ENCODE results near the gene FAH.

The FAH gene

GRCh38 chr15:80202016-80202315 is 49.2 kb downstream of the FAH start:
- DNase-seq = no peak

GRCh38 chr15:80202641-80203360 is 50.0 kb downstream of the FAH start:
- peak; percentile 19 for DNase-seq

- DNase-seq = no peak
Measured at GRCh38 chr15:80203361-80203885, 50.6 kb downstream of the FAH start.

- DNase-seq = no peak
Measured at GRCh38 chr15:80204231-80204630, 51.4 kb downstream of the FAH start.

- no peak for DNase-seq
Measured at GRCh38 chr15:80207887-80208286, 55.1 kb downstream of the FAH start.

GRCh38 chr15:80208758-80209734 is 56.2 kb downstream of the FAH start:
- no peak for DNase-seq

- DNase-seq = peak; percentile 73
Measured at GRCh38 chr15:80210611-80211573, 58.1 kb downstream of the FAH start.

GRCh38 chr15:80211976-80212375 is 59.2 kb downstream of the FAH start:
- no peak for DNase-seq

- DNase-seq = no peak
Measured at GRCh38 chr15:80214910-80215309, 62.1 kb downstream of the FAH start.

- no peak for DNase-seq
Measured at GRCh38 chr15:80216141-80216540, 63.3 kb downstream of the FAH start.

- DNase-seq = no peak
Measured at GRCh38 chr15:80216911-80217310, 64.1 kb downstream of the FAH start.

GRCh38 chr15:80217327-80217900 is 64.6 kb downstream of the FAH start:
- no peak for DNase-seq

- no peak for DNase-seq
Measured at GRCh38 chr15:80219955-80220354, 67.2 kb downstream of the FAH start.

GRCh38 chr15:80228959-80229610 is 76.3 kb downstream of the FAH start:
- DNase-seq = no peak

GRCh38 chr15:80231371-80231770 is 78.6 kb downstream of the FAH start:
- no peak for DNase-seq

GRCh38 chr15:80233581-80233980 is 80.8 kb downstream of the FAH start:
- no peak for DNase-seq

GRCh38 chr15:80234883-80235282 is 82.1 kb downstream of the FAH start:
- DNase-seq = peak; percentile 59

All from RPMI8226 (cell line).